Activated T-cell treated with anti-CD3 and anti-CD28 coated beads, Interleukin-2, amount 50 U/mL, for 1 hour (primary cell): Measurements from ENCODE around the gene FOXP1.

ENCODE experiments used
- DNase-seq: peaks from one replicate; pipeline ENCODE4 v3.0.0-alpha.2; 2020

Gene FOXP1

DNA sequence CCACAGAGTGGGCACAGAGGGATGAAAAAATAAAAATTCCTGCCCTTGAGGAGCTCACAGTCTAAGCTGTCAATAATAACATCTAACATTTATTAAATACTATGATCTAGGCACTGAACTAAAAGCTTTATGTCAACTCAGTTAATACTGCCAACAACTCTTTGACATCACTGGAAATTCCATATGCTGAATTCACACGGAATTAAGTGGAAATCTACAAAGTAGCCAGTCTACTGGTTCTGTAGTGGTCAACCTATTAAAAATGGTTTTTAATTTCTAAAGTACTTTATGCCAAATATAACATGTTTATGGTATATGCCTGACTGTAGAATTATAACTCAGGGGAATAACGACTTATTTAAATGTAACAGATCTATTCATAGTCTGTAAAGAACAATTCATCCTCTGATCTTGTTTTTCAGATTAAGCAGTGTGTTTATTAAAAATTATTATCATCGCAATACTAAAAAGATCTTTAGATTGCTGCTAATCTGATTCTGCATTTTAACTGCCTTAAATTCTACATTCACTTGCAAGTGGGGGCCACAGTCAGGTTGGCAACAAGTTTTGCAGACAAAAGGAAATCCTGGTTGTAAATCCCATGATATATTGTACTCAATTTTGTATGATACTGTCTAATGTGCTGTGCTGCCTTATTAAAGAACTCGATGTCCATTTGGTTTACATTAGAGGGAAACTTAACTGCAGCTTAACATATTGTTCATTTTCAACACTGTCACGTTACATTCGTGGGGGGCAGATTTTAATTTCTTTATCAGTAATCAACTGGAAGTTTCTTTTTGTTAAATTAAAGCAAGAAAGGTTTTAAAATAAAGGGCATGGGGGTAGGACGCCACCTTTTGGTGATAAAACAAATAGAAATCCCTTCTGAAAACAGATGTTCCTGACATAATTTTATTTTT is 2.6 kb upstream of the FOXP1 start:
- DNase-seq: no peak

GRCh38 chr3:71585131-71585530 is 1.6 kb upstream of the FOXP1 start:
- no peak for DNase-seq

- DNase-seq: peak; percentile 63
Measured at GRCh38 chr3:71584394-71585011, 975 bp upstream of the FOXP1 start.

DNA sequence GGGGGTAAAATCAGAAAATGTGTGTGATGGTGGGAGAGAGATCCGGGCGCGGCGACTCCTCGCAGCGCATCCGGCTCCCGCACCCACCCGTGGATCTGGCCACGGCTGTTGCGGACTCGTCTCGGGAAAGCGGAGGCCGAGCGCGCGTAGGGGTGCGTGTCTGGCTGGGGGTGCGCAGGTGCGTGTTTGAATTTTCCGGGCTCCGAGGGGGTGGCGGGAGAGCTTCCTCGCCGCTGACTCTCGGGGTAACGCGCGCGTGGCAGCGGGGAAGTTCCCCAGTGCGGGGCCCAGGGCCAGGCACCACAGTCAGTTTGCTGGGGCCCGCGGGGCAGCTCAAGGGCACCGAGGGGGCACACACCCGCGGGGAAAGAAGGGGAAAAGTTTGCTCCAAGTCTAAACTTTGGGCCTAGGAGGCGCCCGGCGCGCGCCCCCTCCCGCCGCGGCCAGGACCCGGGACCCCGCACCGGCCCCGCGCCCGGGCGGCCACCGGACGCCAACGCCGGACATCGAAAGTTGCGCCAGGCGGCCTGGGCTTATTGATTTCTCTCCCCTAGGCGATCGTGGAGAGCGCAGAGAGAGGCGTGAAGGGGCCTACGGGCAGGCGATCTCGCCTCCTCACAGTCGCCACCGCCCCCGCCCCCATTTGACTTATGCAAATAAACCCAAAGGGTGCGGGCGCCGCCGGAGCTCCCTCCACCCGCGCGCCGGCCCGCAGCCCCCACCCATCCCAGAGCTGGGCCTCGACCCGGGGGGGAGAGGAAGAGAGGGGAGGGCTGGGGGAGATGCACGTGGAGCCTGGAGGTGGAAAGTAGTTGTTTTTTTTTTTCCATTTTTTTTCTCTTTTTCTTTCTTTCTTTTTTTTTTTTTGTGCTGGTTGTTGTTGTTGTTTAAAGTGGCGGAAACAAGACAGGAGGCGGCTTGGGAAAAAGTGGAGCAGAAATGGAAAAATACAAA is 639 bp downstream of the FOXP1 start:
- DNase-seq: peak; percentile 70

DNA sequence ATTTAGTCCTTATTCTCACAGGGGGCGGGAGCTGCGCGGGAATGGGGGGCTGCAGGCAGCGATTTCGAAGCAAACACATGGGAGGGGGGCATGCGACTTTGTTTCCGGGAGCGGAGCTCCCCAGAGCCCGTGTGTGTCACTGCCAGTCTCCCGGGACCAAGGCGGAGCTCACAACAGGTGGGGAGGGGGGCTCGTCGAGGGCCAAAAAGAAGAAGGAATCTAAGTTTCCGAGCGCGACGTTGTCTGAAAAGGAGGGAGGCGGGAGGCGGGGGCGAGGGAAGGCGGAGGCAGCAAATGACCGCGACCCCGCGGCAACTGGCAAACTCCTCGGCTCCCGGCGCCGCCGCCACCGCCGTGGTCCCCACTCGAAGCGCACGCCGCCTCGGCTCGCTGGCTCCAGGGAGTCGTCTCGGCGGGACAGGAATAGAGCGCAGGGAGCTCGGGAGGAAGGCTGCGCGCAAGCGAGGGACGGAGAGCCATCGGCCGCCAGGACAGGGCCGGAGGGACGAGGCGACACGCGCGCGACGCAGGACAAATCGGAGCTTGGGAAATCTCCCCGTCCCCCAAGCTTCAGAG is 1.4 kb downstream of the FOXP1 start:
- peak; percentile 56 for DNase-seq

- DNase-seq: peak; percentile 56
Measured at GRCh38 chr3:71581457-71582035, 2.0 kb downstream of the FOXP1 start.

DNA sequence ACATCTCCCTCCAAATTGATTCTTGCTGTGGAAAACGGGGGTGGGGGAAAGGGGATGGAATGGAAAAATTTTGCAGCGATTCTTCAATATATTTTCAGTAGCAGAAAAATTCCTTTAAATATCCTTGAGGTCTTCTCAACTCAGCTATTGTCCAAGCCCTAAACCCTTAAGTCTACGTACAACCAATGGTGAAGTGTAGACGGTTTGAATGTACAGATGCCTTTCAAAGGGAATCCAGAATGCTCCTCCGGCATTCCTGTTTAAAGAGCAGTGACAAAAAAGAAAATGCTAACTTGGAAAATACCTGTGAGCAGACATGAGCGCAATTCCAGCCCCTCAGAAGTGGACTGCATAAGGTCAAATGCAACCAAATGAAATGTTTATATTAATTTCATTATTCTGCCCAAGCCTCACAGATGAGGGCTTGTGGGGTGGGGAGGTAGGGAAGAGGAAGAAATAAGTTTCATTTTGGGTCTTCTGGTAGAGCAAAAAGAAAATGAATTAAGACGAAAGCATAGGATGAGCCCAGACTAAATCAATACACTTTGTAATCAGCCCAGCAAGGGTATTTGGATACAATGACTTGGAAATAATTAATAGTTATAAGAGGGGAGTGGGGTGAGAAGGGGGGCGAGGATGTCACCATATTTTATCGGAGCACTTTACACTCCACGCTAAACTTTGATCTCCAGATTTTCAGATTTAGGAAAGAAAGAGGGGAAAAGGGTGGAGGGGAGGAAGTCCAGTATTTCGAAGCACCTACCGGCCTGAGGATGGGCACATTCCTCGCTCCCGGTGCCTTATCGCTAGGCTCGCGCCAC is 2.7 kb downstream of the FOXP1 start:
- DNase-seq: no peak

- no peak for DNase-seq
Measured at GRCh38 chr3:71579935-71580406, 3.6 kb downstream of the FOXP1 start.

DNA sequence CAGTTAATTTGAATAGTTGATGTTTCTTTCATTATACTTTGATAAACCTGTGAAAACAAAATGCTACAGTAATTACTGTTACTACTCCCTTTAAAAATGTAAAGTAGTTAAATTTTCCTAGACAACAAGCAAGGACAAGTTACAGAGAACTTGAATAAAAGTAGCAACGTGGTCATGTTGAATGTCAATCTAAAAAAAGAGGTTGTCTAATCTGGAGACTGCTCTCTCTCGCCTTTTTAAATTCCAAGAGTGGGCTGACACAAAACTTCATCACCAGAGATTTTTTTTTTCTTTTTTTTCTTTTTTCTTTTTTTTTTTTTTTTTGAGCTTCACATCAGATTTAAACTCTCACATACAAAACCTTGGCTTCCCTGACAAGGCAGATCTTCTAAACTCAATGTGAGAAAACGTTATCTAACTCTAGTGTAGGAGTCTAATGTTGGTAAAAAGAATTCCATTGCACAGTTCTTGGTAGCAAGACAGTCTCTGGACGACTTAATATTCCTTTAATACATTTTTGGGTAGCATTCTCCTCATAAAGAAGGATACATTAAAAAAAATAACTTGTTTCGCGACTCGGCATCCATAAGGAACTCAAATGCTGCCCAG is 4.1 kb downstream of the FOXP1 start:
- DNase-seq: no peak

DNA sequence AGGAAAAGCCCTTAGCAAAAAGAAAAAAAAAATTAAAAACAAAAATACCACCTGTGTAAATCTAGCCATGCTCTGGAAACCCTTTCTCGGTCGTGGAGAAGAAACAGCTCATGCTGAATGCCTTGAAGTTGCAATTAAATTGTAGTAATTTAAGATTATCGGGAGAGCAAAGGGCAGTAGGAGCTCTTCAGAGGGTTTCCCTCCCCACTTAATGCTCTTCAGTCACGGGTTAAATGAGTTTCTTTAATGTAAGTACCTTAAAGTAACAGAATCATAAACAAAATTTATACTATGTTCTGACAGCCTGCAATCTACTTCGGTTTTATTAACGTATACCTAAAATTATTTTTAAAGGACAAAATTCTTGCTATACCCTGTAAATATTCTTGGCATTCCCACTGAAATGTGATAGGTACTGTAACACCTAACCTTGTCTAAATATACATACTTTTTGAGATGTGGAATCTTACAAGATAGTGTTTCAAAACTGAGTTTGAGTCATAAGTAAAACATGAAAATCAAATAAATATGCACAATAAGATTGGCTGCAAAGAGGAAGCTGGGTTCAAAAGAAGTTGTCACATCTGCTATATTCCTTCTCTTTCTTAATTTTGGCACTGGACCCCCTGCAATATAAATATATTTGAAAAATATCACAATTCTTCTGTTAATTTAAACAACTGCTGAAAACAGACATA is 5.3 kb downstream of the FOXP1 start:
- DNase-seq: no peak

GRCh38 chr3:71577011-71577410 is 6.5 kb downstream of the FOXP1 start:
- no peak for DNase-seq

- DNase-seq: no peak
Measured at GRCh38 chr3:71575433-71575832, 8.1 kb downstream of the FOXP1 start.

GRCh38 chr3:71573181-71573580 is 10.3 kb downstream of the FOXP1 start:
- no peak for DNase-seq

- no peak for DNase-seq
Measured at GRCh38 chr3:71570546-71570945, 13.0 kb downstream of the FOXP1 start.

- DNase-seq: no peak
Measured at GRCh38 chr3:71568207-71568606, 15.3 kb downstream of the FOXP1 start.

GRCh38 chr3:71566776-71567175 is 16.8 kb downstream of the FOXP1 start:
- no peak for DNase-seq

GRCh38 chr3:71565976-71566375 is 17.6 kb downstream of the FOXP1 start:
- no peak for DNase-seq

DNA sequence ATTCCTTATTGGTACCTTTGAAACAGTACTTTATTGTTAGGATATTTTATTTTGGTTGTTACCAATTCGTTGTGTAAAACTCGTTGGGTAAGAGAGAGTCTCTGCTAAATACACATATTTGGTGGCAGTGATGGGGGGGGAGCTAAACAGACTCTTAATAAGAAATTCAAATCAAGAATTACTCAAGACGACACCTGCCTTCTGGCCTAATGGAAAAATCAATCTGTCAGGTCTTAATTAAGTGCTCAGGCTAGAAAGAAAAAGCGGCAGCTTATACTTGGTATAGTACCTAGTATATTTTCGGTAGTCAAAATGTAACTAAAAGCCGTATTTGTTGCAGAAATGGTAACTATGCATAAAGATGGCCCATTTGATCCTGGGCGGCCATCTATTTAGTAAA is 18.2 kb downstream of the FOXP1 start:
- DNase-seq: no peak

DNA sequence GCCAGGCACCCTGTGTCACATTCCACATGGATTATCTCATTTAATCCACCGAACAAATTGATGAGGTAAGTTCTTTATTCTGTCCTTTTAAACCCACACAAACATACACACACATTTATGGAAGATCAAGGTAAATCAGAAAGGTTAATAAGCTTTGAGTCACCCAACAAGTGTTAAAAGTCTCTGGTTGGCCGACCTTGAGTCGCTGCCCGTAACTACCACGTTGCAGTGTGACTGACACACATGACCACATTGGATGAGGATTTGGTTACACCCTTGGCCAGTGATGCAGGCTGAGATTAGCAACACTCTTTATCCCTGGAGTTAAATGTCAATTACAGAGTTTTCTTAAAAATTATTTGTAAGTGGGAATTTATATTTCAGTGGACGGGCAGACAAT is 19.2 kb downstream of the FOXP1 start:
- DNase-seq: no peak

DNA sequence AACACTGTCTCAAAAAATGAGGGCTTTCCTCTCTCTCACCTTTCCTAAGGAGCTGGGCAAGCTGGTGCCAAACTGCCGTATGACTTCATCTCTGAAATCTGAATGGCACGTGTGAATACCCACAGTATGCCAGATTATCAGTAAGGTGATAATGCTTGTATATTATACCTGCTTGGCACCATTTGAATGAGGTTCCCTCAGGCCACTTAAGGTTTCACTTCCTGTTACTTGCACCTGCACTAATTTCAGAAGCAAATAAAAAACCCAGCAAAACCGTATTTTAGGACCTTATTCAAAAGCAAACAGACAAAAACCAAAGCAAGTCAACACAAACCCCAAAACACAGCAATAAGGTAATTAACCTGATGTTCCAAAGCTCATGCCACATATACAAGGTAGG is 19.7 kb downstream of the FOXP1 start:
- no peak for DNase-seq
